Upper lobe of right lung (tissue), 1 donor: ENCODE data around the gene IL1RL2. TPM values are rescaled to one million over a fixed set of nuclear protein-coding genes. Genes with fewer than 3 reads are reported as not detected.

Experiments used
- ATAC-seq: fragments of 200-7000 bp; cut with Tn5 transposase; one replicate; pipeline ENCODE4 v1.9.1; 2020; ENCODE audit warnings: mild to moderate bottlenecking, moderate library complexity
- DNase-seq: peaks from one replicate; pipeline ENCODE4 v3.0.0-alpha.2; 2020
- H3K27ac ChIP-seq: fragments of 200-600 bp; one replicate; pipeline ENCODE4 v1.8.0; 2022
- H3K27me3 ChIP-seq: fragments of 200-600 bp; one replicate; pipeline ENCODE4 v1.8.0; 2022; ENCODE audit warnings: mild to moderate bottlenecking
- H3K36me3 ChIP-seq: fragments of 200-600 bp; one replicate; pipeline ENCODE4 v1.8.0; 2022
- H3K4me1 ChIP-seq: fragments of 200-600 bp; one replicate; pipeline ENCODE4 v1.8.0; 2022
- H3K4me3 ChIP-seq: fragments of 200-600 bp; one replicate; pipeline ENCODE4 v1.8.0; 2022; ENCODE audit warnings: mild to moderate bottlenecking
- H3K9me3 ChIP-seq: fragments of 200-600 bp; one replicate; pipeline ENCODE4 v1.8.0; 2022
- CTCF ChIP-seq: fragments of 200-600 bp; IDR thresholded peaks from one replicate; pipeline ENCODE4 v1.8.0; 2022; ENCODE audit warnings: antibody characterized with exemption
- intact Hi-C: fragments of 100-400 bp; cut with DNase I; formaldehyde crosslinking; loops from one replicate; pipeline ENCODE4 v1.11.0; 2022
- long read RNA-seq: library from polyadenylated mRNA; unstranded; transcript quantifications from one replicate; pipeline ENCODE4 v2.0.0, GENCODE V29; 2021
- total RNA-seq: library from RNA; stranded (reverse); fragmentation: NEBNext Ultra II Directional; extraction: Animal tissue kit (Norgen Biotek cat#: 25700); gene quantifications from one replicate; pipeline ENCODE4 v1.2.1, GENCODE V29; 2021
- donor health status: DM: no; HTN: yes; CAD: no; lungs with severe emphysema.

IL1RL2 gene
- total RNA-seq: 0.58 TPM
- long read RNA-seq, partial matches to known transcripts: 1 of 5 reads
- long read RNA-seq, other reads (novel, unspliced or antisense): 4 of 5 reads

GRCh38 chr2:102186791-102187495 lies at the start of gene IL1RL2:
IL1RL2 (plus strand) TSS chr2:102187023; CDS start chr2:102187868, 845 bp downstream.
- no peaks in the 10 kb centered on the region for H3K4me1 ChIP-seq
- ATAC-seq (peak; percentile 66), DNase-seq (peak; percentile 69)
- no peaks in the 10 kb centered on the region for H3K27me3 ChIP-seq
- intact Hi-C loops: loop anchor here (10.0 kb wide), 1 partner anchor 48 kb away; no protein-coding TSS in a partner anchor
- TF ChIP-seq CTCF: no peak
- H3K9me3 ChIP-seq: no peaks in the 10 kb centered on the region
- peak within 1 kb of the TSS; percentile 54 for H3K4me3 ChIP-seq
- peak within 1 kb of the TSS; percentile 18 for H3K27ac ChIP-seq
- no peaks in the 10 kb centered on the region for H3K36me3 ChIP-seq

- Histone ChIP-seq H3K4me3 (no peak overlapping the region), H3K27me3 (no peaks in the 10 kb centered on the region), H3K27ac (no peak overlapping the region), H3K36me3 (no peaks in the 10 kb centered on the region), H3K9me3 (no peaks in the 10 kb centered on the region), H3K4me1 (peaks cover 32% of the 10 kb centered on the region)
- DNase-seq (no peak), ATAC-seq (no peak)
- intact Hi-C loops: no loop called here
- TF ChIP-seq CTCF: no peak
Observed at GRCh38 chr2:102137138-102137537, 49.7 kb upstream of the IL1RL2 start.

GRCh38 chr2:102138331-102138730 lies 48.5 kb upstream of the IL1RL2 start:
- H3K9me3 ChIP-seq: no peaks in the 10 kb centered on the region
- intact Hi-C loops: no loop called here
- DNase-seq (no peak), ATAC-seq (no peak)
- H3K27me3 ChIP-seq: no peaks in the 10 kb centered on the region
- H3K4me1 ChIP-seq: peaks cover 32% of the 10 kb centered on the region
- TF ChIP-seq CTCF: no peak
- H3K36me3 ChIP-seq: no peaks in the 10 kb centered on the region
- no peak overlapping the region for H3K4me3 ChIP-seq
- no peak overlapping the region for H3K27ac ChIP-seq

- no peak for DNase-seq
- no peak for TF ChIP-seq CTCF
- Histone ChIP-seq H3K4me3 (no peak overlapping the region), H3K9me3 (no peaks in the 10 kb centered on the region), H3K4me1 (peaks cover 35% of the 10 kb centered on the region), H3K27me3 (no peaks in the 10 kb centered on the region), H3K36me3 (no peaks in the 10 kb centered on the region), H3K27ac (no peak overlapping the region)
- no peak for ATAC-seq
- intact Hi-C loops: no loop called here
Observed at GRCh38 chr2:102139851-102140250, 47.0 kb upstream of the IL1RL2 start.

GRCh38 chr2:102140377-102140776 lies 46.4 kb upstream of the IL1RL2 start:
- intact Hi-C loops: no loop called here
- ATAC-seq: no peak
- TF ChIP-seq CTCF: no peak
- Histone ChIP-seq H3K4me1 (peaks cover 39% of the 10 kb centered on the region), H3K27ac (peak overlapping the region; percentile 98), H3K27me3 (no peaks in the 10 kb centered on the region), H3K9me3 (no peaks in the 10 kb centered on the region), H3K36me3 (peaks cover under 1% of the 10 kb centered on the region), H3K4me3 (no peak overlapping the region)
- no peak for DNase-seq
